Activated naive CD8-positive, alpha-beta T cell (primary cell): ENCODE results near the gene ITGAD.

Source experiments
- H3K27ac Mint-ChIP-seq: one replicate; pipeline ENCODE4 v1.8.0; 2021; ENCODE audit warnings: mixed read lengths
- H3K27me3 Mint-ChIP-seq: one replicate; pipeline ENCODE4 v1.8.0; 2021; ENCODE audit warnings: mixed read lengths
- H3K36me3 Mint-ChIP-seq: one replicate; pipeline ENCODE4 v1.8.0; 2021; ENCODE audit warnings: mixed read lengths
- H3K4me1 Mint-ChIP-seq: one replicate; pipeline ENCODE4 v1.8.0; 2021; ENCODE audit warnings: low read depth, mixed read lengths
- H3K4me3 Mint-ChIP-seq: one replicate; pipeline ENCODE4 v1.8.0; 2021; ENCODE audit warnings: mild to moderate bottlenecking, mixed read lengths
- H3K9me3 Mint-ChIP-seq: one replicate; pipeline ENCODE4 v1.8.0; 2021; ENCODE audit warnings: low read depth, mixed read lengths

The ITGAD gene

GRCh38 chr16:31393056-31393455 is at the start of gene ITGAD:
Gene ITGAD, plus strand, starts transcription at chr16:31393335. Its CDS starts 26 bp downstream, at chr16:31393361.
- peaks cover 2% of the 10 kb centered on the region for H3K27me3 Mint-ChIP-seq
- peaks cover 2% of the 10 kb centered on the region for H3K4me1 Mint-ChIP-seq
- no peaks in the 10 kb centered on the region for H3K36me3 Mint-ChIP-seq
- H3K9me3 Mint-ChIP-seq: no peaks in the 10 kb centered on the region
- H3K4me3 Mint-ChIP-seq: no peak within 1 kb of the TSS
- no peak within 1 kb of the TSS for H3K27ac Mint-ChIP-seq

GRCh38 chr16:31344712-31345111 is 48.4 kb upstream of the ITGAD start:
- H3K27me3 Mint-ChIP-seq: no peaks in the 10 kb centered on the region
- peaks cover 6% of the 10 kb centered on the region for H3K4me1 Mint-ChIP-seq
- H3K4me3 Mint-ChIP-seq: no peak overlapping the region
- no peaks in the 10 kb centered on the region for H3K9me3 Mint-ChIP-seq
- no peak overlapping the region for H3K27ac Mint-ChIP-seq
- H3K36me3 Mint-ChIP-seq: no peaks in the 10 kb centered on the region

DNA sequence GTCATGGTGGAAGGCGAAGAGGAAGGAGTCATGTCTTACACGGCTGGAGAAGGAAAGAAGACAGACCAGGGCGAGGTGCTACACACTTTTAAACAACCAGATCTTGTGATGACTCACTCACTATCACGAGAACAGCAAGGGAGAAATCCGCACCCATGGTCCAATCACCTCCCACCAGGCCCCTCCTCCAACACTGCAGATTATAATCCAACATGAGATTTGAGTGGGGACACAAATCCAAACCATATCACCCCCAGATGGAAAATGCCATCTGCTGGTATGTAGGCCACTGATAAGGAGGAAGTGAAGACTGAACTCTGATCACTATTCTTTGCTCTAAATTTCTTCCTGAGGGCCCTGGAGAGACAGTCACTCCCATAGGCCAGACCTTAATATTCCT is 45.7 kb upstream of the ITGAD start:
- Mint-ChIP-seq H3K27me3 (no peaks in the 10 kb centered on the region), H3K4me3 (no peak overlapping the region), H3K9me3 (no peaks in the 10 kb centered on the region), H3K4me1 (peaks cover 13% of the 10 kb centered on the region), H3K36me3 (no peaks in the 10 kb centered on the region), H3K27ac (no peak overlapping the region)

DNA sequence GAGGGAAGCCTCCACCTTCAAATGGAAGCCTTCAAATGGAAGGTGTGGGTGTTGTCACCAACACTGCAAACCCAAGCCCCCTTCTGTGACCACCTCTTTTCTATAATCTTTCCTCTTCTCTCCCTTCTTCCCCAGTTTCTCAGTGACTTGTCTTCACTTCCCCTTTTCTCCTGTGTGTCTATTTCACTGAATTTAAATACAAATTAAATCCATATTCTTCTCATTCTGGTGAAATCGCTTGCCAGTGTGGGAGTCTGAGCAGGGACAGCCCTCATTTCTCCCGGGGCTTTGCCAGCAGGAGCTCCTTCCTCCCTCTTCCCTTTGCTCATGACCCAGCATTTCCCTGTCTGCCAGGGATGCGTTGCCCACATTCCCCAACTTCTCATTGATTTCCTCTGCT is 44.6 kb upstream of the ITGAD start:
- no peaks in the 10 kb centered on the region for H3K27me3 Mint-ChIP-seq

GRCh38 chr16:31350275-31351005 is 42.7 kb upstream of the ITGAD start:
- H3K36me3 Mint-ChIP-seq: no peaks in the 10 kb centered on the region
- H3K4me1 Mint-ChIP-seq: peaks cover 34% of the 10 kb centered on the region
- no peak overlapping the region for H3K4me3 Mint-ChIP-seq
- no peaks in the 10 kb centered on the region for H3K9me3 Mint-ChIP-seq
- H3K27me3 Mint-ChIP-seq: no peaks in the 10 kb centered on the region
- H3K27ac Mint-ChIP-seq: no peak overlapping the region

More for the DNA sequence above, 44.6 kb upstream of the ITGAD start:
- peaks cover 21% of the 10 kb centered on the region for H3K4me1 Mint-ChIP-seq
- no peak overlapping the region for H3K4me3 Mint-ChIP-seq
- H3K36me3 Mint-ChIP-seq: no peaks in the 10 kb centered on the region
- no peaks in the 10 kb centered on the region for H3K9me3 Mint-ChIP-seq
- no peak overlapping the region for H3K27ac Mint-ChIP-seq

DNA sequence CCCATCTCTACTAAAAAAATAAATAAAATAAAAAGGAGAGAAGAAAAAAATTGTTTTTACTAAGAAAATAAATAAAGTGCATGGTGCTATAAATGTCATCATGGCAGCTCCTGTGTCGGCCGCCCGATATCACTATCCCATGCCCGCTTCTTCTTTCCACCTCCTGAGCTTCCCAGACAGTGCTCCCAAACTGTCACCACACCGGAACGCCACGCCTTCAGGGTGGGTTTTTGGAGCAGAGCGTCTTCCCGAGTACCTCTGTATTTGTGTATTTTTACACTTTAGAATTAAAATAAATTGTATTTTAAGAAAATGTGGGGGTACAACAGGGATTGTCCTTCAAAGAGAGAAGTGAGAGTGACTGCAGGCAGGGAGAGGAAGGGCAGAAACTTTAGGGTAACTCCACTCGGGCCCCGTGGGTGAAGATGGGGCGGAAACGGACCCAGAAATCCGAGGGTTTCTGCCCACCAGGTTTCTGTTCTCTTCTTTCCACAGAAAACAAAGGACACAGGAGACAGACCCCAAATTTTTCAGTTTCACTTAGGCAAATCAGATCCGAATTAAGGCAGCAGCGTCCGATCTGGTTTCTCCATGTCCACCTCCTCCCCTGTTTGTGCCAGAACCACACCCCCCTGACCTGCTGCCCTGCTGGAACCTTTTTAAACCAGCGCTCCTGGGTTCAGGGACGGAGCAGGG is 41.7 kb upstream of the ITGAD start:
- Mint-ChIP-seq H3K27ac (peak overlapping the region; percentile 58), H3K36me3 (no peaks in the 10 kb centered on the region), H3K4me3 (no peak overlapping the region), H3K4me1 (peaks cover 42% of the 10 kb centered on the region), H3K27me3 (no peaks in the 10 kb centered on the region), H3K9me3 (no peaks in the 10 kb centered on the region)

DNA sequence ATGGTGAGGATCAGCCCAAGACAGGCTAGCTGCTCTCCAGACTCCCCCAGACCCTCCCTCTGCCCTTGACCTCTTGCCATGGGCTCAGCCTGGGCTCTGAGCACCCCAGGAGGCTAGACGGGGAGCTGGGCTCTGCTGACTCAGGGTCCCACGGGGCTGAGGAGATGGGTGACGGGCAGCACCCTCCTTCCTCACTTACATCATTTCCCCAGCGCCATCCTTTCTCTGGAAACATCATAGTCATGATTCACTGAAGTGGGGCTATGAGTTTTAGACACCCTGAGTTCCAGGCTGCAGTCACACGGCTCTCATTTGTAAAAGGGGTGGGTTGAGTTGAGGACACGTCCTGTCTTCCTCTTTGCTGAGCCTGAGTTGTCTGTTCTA is 41.2 kb upstream of the ITGAD start:
- peak overlapping the region; percentile 58 for H3K27ac Mint-ChIP-seq
- peaks cover 44% of the 10 kb centered on the region for H3K4me1 Mint-ChIP-seq
- no peaks in the 10 kb centered on the region for H3K9me3 Mint-ChIP-seq
- H3K4me3 Mint-ChIP-seq: no peak overlapping the region
- H3K36me3 Mint-ChIP-seq: no peaks in the 10 kb centered on the region
- no peaks in the 10 kb centered on the region for H3K27me3 Mint-ChIP-seq

GRCh38 chr16:31352376-31353115 is 40.6 kb upstream of the ITGAD start:
- no peaks in the 10 kb centered on the region for H3K36me3 Mint-ChIP-seq
- H3K4me1 Mint-ChIP-seq: peaks cover 48% of the 10 kb centered on the region
- no peaks in the 10 kb centered on the region for H3K27me3 Mint-ChIP-seq
- no peak overlapping the region for H3K4me3 Mint-ChIP-seq
- H3K27ac Mint-ChIP-seq: peak overlapping the region; percentile 58
- H3K9me3 Mint-ChIP-seq: no peaks in the 10 kb centered on the region

DNA sequence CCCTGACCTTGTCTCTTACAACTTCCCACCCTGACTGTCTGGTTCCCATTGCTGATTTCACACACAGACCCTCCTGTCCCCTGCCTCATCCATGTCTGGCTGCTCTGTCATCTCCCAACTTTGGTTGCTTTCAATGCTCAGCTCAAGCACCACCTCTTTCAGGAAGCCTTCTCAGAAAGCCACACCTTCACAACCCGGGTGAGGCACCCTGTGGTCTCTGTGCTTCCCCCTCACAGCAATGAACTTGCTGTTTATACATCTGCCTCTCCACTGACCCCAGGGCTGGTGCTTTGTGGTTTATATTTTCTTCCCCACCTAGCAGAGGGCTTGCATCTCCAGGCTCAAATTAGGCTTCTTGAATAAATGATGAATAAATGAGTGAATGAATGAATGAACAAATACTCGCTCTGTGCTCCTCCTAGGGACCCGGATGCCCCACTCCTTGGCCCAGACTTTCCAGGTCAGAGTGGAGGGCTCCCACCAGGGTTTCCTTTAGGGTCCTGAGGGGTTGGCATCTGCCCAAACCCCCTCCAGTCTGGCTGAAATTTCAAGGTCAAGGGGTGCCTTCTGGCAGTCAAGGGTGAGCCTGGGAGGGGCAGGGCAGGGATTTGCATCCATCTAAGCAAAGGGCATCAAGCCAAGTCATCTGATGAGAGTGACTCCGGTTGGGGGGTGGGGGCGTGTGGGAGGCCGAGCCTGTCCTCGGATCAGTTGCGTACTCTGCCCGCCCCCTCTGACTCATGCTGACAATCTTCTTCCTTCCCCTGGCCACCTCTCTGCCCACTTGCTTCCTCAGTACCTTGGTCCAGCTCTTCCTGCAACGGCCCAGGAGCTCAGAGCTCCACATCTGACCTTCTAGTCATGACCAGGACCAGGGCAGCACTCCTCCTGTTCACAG is 38.5 kb upstream of the ITGAD start, which contains the start of gene ITGAX:
Gene ITGAX (plus strand): TSS at position 783 of the 898 bp plus-strand sequence. CDS start 79 bp downstream, at position 862.
- Mint-ChIP-seq H3K27ac (peak within 1 kb of the TSS; percentile 92), H3K4me1 (peaks cover 53% of the 10 kb centered on the region)

GRCh38 chr16:31355431-31356100 is 37.6 kb upstream of the ITGAD start:
- Mint-ChIP-seq H3K27ac (peak overlapping the region; percentile 92), H3K4me1 (peaks cover 49% of the 10 kb centered on the region), H3K27me3 (no peaks in the 10 kb centered on the region), H3K9me3 (no peaks in the 10 kb centered on the region), H3K36me3 (no peaks in the 10 kb centered on the region), H3K4me3 (no peak overlapping the region)

More for the DNA sequence above, 38.5 kb upstream of the ITGAD start, which contains the start of gene ITGAX:
- no peaks in the 10 kb centered on the region for H3K36me3 Mint-ChIP-seq
- no peaks in the 10 kb centered on the region for H3K9me3 Mint-ChIP-seq
- H3K4me3 Mint-ChIP-seq: peak within 1 kb of the TSS; percentile 49
- no peaks in the 10 kb centered on the region for H3K27me3 Mint-ChIP-seq

DNA sequence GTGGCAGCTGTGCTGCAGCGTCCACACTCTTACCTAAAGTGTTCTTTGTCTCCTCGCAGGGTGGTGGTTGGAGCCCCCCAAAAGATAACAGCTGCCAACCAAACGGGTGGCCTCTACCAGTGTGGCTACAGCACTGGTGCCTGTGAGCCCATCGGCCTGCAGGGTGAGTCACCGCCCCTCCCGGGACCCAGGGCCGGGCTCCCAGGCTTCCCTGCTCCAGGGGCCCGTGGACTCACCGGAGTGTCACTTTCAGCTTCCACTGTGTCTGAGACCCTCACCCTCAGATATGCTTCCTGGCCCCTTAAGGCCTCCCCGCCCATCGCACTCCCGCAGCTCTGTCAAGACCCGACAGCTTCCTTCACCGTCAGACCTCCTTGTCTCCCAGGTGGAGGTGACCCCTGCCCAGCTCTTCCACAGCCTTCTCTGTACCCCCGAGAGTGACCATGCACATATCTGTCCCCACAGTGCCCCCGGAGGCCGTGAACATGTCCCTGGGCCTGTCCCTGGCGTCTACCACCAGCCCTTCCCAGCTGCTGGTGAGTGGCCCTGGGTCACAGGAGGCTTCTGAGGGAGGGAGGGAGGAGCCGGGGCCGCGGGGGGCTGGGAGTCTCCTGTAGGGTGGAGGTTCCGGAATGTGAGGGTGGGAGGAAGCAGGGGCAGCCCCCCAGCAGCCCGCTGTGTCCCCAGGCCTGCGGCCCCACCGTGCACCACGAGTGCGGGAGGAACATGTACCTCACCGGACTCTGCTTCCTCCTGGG is 36.4 kb upstream of the ITGAD start:
- Mint-ChIP-seq H3K9me3 (no peaks in the 10 kb centered on the region), H3K4me1 (peaks cover 47% of the 10 kb centered on the region), H3K36me3 (no peaks in the 10 kb centered on the region), H3K27me3 (no peaks in the 10 kb centered on the region), H3K27ac (peak overlapping the region; percentile 50), H3K4me3 (no peak overlapping the region)

DNA sequence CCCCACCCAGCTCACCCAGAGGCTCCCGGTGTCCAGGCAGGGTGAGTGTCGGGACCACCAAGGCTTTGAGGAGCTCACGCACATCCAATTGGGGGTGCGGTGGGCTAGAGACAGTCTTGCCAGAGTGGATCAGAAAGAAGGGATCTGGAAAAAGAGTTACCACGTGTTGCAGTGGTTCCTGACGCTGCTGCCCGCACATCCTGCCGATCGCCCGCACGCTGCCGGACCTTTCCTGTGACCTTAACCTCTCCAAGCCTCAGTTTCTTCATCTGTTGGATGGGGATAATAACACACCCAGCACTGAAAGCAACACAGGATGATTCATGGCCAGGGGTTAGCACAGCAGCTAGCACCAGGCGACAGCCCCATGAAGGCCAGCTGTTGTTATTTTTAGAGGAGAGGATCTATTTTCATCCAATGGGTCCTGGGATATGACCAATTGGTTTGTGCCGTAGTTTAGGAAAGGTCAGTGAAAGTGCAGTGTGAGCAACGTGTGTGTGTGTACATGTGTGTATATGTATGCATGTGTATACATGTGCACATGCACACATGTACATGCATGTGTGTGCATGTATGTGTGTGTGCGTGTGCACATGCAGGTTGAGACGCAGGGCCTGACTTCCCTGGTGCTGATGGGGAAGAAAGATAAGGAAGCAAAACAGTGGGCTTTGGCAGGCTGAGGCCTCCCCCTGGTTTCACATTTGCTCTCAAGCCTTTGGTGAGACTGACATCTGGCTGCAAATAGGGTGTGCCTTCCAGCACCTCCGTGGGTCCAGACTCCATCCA is 35.6 kb upstream of the ITGAD start:
- Mint-ChIP-seq H3K27me3 (no peaks in the 10 kb centered on the region), H3K27ac (no peak overlapping the region), H3K4me1 (peaks cover 42% of the 10 kb centered on the region), H3K4me3 (no peak overlapping the region), H3K9me3 (no peaks in the 10 kb centered on the region), H3K36me3 (no peaks in the 10 kb centered on the region)

DNA sequence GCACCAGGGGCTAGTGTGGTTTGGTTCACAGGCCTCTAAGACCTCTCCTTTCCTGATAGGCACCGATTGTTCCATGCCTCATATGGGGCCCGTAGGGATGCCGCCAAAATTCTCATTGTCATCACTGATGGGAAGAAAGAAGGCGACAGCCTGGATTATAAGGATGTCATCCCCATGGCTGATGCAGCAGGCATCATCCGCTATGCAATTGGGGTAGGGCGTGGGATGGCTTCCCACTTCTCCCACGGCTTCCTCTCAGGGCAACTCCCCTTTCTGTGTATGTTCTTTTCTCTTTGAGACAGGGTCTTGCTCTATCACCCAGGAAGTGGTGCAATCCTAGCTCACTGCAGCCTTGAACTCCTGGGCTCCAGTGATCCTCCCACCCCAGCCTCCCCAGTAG is 32.9 kb upstream of the ITGAD start:
- Mint-ChIP-seq H3K9me3 (no peaks in the 10 kb centered on the region), H3K27ac (no peak overlapping the region), H3K27me3 (no peaks in the 10 kb centered on the region), H3K4me3 (no peak overlapping the region), H3K36me3 (no peaks in the 10 kb centered on the region), H3K4me1 (peaks cover 21% of the 10 kb centered on the region)
